HG03039 (cell line): Measurements from ENCODE around the gene PTPN6.

Experiments
- ATAC-seq: cut with Tn5 transposase; IDR thresholded peaks from one replicate; pipeline ENCODE4 v1.9.1; 2021; ENCODE audit warnings: mild to moderate bottlenecking, moderate library complexity; ENCODE audit not compliant: unreplicated experiment

PTPN6 gene

GRCh38 chr12:7001921-7002591 lies 50.9 kb downstream of the PTPN6 start:
- no peak for ATAC-seq

- no peak for ATAC-seq
Measured at GRCh38 chr12:7004287-7004803, 53.2 kb downstream of the PTPN6 start.

- no peak for ATAC-seq
Measured at GRCh38 chr12:7004840-7005239, 53.7 kb downstream of the PTPN6 start.

GRCh38 chr12:7005311-7005710 lies 54.2 kb downstream of the PTPN6 start:
- no peak for ATAC-seq

GRCh38 chr12:7006639-7007038 lies 55.5 kb downstream of the PTPN6 start:
- no peak for ATAC-seq

GRCh38 chr12:7008864-7009263 lies 57.7 kb downstream of the PTPN6 start:
- ATAC-seq = no peak

- no peak for ATAC-seq
Measured at GRCh38 chr12:7009512-7009911, 58.4 kb downstream of the PTPN6 start.
